DOHH2 (cell line): ENCODE measurements around the gene RAD51C.
A peak's percentile ranks its signal among the peaks of the same experiment; 100 is the strongest.
"Not testable (repeated sequence)": the region's sequence is repeated elsewhere in the genome, so short reads cannot be mapped to it uniquely, and the experiment has no call there.

ENCODE experiments used
- H3F3A ChIP-seq: fragments of 200-600 bp; sonication (generic), shearing (Covaris generic); 2 replicates; pipeline ENCODE4 v1.6.0; 2016; ENCODE audit warnings: antibody characterized with exemption, mild to moderate bottlenecking; ENCODE audit not compliant: control insufficient read depth, insufficient read depth
- H3K27ac ChIP-seq: fragments of 200-600 bp; sonication (generic); 2 replicates; pipeline ENCODE4 v1.5.1; 2014; ENCODE audit warnings: low read depth, mild to moderate bottlenecking, low read length, moderate library complexity
- H3K27me3 ChIP-seq: fragments of 200-600 bp; sonication (generic); 2 replicates; pipeline ENCODE4 v1.6.1; 2014; ENCODE audit warnings: mild to moderate bottlenecking, low read length, mixed read lengths; ENCODE audit not compliant: control insufficient read depth
- H3K36me3 ChIP-seq: fragments of 200-600 bp; sonication (generic); 2 replicates; pipeline ENCODE4 v1.6.1; 2014; ENCODE audit warnings: mild to moderate bottlenecking, low read length, moderate library complexity, mixed read lengths; ENCODE audit not compliant: control insufficient read depth
- H3K4me1 ChIP-seq: fragments of 200-600 bp; sonication (generic); 2 replicates; pipeline ENCODE4 v1.6.1; 2014; ENCODE audit warnings: mild to moderate bottlenecking, low read length, mixed read lengths; ENCODE audit not compliant: control insufficient read depth
- H3K4me2 ChIP-seq: fragments of 200-600 bp; sonication (generic); 2 replicates; pipeline ENCODE4 v1.6.0; 2014; ENCODE audit warnings: mild to moderate bottlenecking, low read length, moderate library complexity
- H3K4me3 ChIP-seq: fragments of 200-600 bp; sonication (generic); 2 replicates; pipeline ENCODE4 v1.5.1; 2014; ENCODE audit warnings: mild to moderate bottlenecking, low read length, mixed read lengths
- H3K79me2 ChIP-seq: fragments of 200-600 bp; sonication (generic); 2 replicates; pipeline ENCODE4 v1.6.1; 2014; ENCODE audit warnings: mild to moderate bottlenecking, low read length, mixed read lengths; ENCODE audit not compliant: control insufficient read depth
- H3K9me2 ChIP-seq: fragments of 200-600 bp; sonication (generic); replicated peaks from 2 replicates; pipeline ENCODE4 v1.6.1; 2014; ENCODE audit warnings: mild to moderate bottlenecking, low read length, mixed read lengths; ENCODE audit not compliant: control insufficient read depth
- H3K9me3 ChIP-seq: fragments of 200-600 bp; sonication (generic); 2 replicates; pipeline ENCODE4 v1.6.1; 2014; ENCODE audit warnings: antibody characterized with exemption, low read length, mixed read lengths; ENCODE audit not compliant: control insufficient read depth, insufficient read depth
- H4K20me1 ChIP-seq: fragments of 200-600 bp; sonication (generic); 2 replicates; pipeline ENCODE4 v1.6.0; 2014; ENCODE audit warnings: low read depth, mild to moderate bottlenecking, antibody characterized with exemption, low read length, moderate library complexity; ENCODE audit not compliant: control insufficient read depth, insufficient read depth
- EZH2phosphoT487 ChIP-seq: fragments of 200-600 bp; sonication (generic); IDR thresholded peaks from 2 replicates; pipeline ENCODE4 v1.6.1; 2017; ENCODE audit warnings: borderline replicate concordance, mild to moderate bottlenecking, antibody characterized with exemption, low read length, moderate library complexity, mixed read lengths
- TF ChIP-seq, protein P1 (sequence below): fragments of 200-600 bp; sonication (generic); IDR thresholded peaks from one replicate; pipeline ENCODE4 v1.5.1; 2014; ENCODE audit warnings: antibody characterized with exemption, mild to moderate bottlenecking, low read depth, low read length; ENCODE audit not compliant: poor library complexity, severe bottlenecking

RAD51C gene

DNA sequence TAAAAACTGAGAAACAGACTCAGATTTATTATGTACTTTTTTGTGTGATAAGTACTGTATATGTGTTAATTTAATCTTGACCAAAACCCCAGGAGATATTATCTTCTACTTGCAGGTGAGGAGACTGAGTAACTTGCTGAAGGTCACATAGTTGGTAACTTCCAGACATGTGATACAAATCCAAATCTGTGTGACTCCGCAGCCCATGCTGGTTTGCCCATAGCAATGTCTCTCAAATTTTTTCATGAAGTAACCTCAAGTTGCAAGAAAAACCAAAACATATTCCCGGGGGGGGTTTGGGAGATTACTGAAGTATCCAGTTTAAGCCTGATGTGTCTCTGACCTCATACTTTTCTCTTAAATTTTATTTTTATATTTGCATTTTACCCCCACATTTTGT, 3.9 kb upstream of the RAD51C start:
- no peaks in the 10 kb centered on the region for H4K20me1 ChIP-seq
- H3K27ac ChIP-seq = no peak overlapping the region
- TF ChIP-seq, protein P1, sequence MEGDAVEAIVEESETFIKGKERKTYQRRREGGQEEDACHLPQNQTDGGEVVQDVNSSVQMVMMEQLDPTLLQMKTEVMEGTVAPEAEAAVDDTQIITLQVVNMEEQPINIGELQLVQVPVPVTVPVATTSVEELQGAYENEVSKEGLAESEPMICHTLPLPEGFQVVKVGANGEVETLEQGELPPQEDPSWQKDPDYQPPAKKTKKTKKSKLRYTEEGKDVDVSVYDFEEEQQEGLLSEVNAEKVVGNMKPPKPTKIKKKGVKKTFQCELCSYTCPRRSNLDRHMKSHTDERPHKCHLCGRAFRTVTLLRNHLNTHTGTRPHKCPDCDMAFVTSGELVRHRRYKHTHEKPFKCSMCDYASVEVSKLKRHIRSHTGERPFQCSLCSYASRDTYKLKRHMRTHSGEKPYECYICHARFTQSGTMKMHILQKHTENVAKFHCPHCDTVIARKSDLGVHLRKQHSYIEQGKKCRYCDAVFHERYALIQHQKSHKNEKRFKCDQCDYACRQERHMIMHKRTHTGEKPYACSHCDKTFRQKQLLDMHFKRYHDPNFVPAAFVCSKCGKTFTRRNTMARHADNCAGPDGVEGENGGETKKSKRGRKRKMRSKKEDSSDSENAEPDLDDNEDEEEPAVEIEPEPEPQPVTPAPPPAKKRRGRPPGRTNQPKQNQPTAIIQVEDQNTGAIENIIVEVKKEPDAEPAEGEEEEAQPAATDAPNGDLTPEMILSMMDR = no peak
- TF ChIP-seq EZH2phosphoT487 = no peak
- H3K27me3 ChIP-seq = no peaks in the 10 kb centered on the region
- H3K36me3 ChIP-seq = peaks cover 8% of the 10 kb centered on the region
- no peak overlapping the region for H3K4me2 ChIP-seq
- no peak overlapping the region for H3K4me3 ChIP-seq
- peaks cover 9% of the 10 kb centered on the region for H3K4me1 ChIP-seq
- H3K79me2 ChIP-seq = peaks cover 13% of the 10 kb centered on the region
- H3K9me3 ChIP-seq = no peaks in the 10 kb centered on the region
- no peaks in the 10 kb centered on the region for H3F3A ChIP-seq
- no peaks in the 10 kb centered on the region for H3K9me2 ChIP-seq

DNA sequence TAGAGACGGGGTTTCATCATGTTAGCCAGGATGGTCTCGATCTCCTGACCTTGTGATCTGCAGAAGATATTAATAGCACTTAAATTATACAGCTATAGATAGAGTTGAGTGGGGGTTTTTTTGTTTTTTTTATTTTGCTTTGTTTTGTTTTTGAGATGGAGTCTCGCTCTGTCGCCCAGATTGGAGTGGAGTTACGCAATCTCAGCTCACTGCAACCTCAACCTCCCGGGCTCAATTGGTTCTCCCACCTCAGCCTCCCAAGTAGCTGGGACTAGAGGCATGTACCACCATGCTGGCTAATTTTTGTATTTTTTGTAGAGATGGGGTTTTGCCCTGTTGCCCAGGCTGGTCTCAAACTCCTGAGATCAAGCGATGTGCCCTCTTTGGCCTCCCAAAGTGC, 2.4 kb upstream of the RAD51C start:
- not testable (repeated sequence) for H4K20me1 ChIP-seq, H3K9me3 ChIP-seq, H3K27me3 ChIP-seq, H3K27ac ChIP-seq, H3F3A ChIP-seq, H3K4me2 ChIP-seq, H3K9me2 ChIP-seq, H3K4me3 ChIP-seq
- H3K36me3 ChIP-seq = peaks cover 23% of the 10 kb centered on the region
- peaks cover 24% of the 10 kb centered on the region for H3K4me1 ChIP-seq
- H3K79me2 ChIP-seq = peaks cover 28% of the 10 kb centered on the region

DNA sequence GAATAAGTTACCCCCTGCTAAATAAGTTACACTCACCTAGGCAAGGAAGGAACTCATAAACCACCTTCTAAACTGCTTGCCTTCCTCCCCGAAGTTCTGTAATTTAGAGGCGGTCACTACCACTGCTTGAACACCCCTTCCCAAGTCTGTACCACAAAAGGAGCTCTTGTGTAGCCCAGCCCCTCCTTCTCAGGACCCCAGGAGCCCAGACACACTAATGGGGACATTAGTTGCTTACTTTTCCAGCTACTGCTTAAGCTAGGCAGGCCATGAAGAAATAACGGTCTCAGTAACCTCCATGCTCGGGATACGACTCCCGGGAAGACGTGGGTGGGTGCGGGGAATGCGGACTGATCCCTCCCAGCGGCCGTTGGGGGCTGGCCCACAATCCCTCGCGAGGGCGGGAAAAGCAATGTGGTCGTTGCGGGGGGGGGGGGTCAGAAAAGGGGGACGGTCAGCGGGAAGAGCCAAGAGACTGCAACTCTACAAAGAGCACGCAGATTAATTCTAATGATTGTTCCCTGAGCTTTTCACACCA, 632 bp upstream of the RAD51C start, which contains the start of gene TEX14:
Gene TEX14 (minus strand): TSS at position 345 of the 538 bp plus-strand sequence. CDS start 40,044 bp downstream, outside the sequence.
- Histone ChIP-seq H3K79me2 (peaks cover 44% of the 10 kb centered on the region), H3K27ac (peak within 1 kb of the TSS; percentile 65), H3K4me2 (peak within 1 kb of the TSS; percentile 81), H3K9me3 (no peaks in the 10 kb centered on the region), H3K9me2 (no peaks in the 10 kb centered on the region), H3K36me3 (peaks cover 35% of the 10 kb centered on the region), H3K4me3 (peak within 1 kb of the TSS; percentile 84), H3F3A (no peaks in the 10 kb centered on the region), H3K4me1 (peaks cover 26% of the 10 kb centered on the region), H4K20me1 (no peaks in the 10 kb centered on the region), H3K27me3 (no peaks in the 10 kb centered on the region)
- TF ChIP-seq, protein P1 = no peak
- TF ChIP-seq EZH2phosphoT487 = no peak

DNA sequence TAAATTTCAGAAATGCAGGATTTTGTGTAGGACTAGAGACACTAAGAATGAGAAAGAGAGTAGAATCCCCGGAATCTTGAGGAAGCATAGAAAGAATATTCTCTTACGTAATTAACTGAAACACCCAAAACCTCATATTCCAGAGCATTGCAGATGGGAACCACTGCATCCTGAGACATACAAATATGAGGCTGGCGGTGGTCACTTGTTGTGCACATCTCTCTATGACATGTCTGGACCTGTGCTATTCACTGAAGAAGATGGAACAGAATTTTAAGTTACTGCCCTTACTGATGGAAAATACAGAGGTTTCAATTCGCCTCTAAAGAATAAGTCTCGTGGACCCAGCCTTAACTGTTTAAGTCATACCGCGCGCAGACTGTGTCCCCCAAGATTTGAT, 806 bp downstream of the RAD51C start:
- Histone ChIP-seq H3K27ac (peak overlapping the region; percentile 65), H3K36me3 (peaks cover 43% of the 10 kb centered on the region), H3K4me3 (peak overlapping the region; percentile 84), H3F3A (no peaks in the 10 kb centered on the region), H3K27me3 (no peaks in the 10 kb centered on the region), H4K20me1 (no peaks in the 10 kb centered on the region), H3K4me2 (peak overlapping the region; percentile 81), H3K9me2 (no peaks in the 10 kb centered on the region), H3K79me2 (peaks cover 49% of the 10 kb centered on the region), H3K4me1 (peaks cover 26% of the 10 kb centered on the region), H3K9me3 (no peaks in the 10 kb centered on the region)
- TF ChIP-seq, protein P1 = no peak
